GM13977 (cell line): Measurements from ENCODE around the gene CYP27B1.

ENCODE experiments used
- DNase-seq: peaks from one replicate; pipeline ENCODE4 v3.0.0; 2012; ENCODE audit warnings: low spot score
- CTCF ChIP-seq: IDR thresholded peaks from 2 replicates; pipeline ENCODE4 v1.5.1; 2012; ENCODE audit warnings: mild to moderate bottlenecking, control low read depth; ENCODE audit not compliant: insufficient read depth; ENCODE audit errors: extremely low read depth, missing control alignments
- in situ Hi-C: fragments of 300-500 bp; cut with MboI; formaldehyde crosslinking; loops from one replicate; pipeline ENCODE4 v1.12.0; 2022; ENCODE audit warnings: low sequenced_read_pairs, low pct_unique_long_range_greater_than_20kb, mixed read lengths, inconsistent platforms; ENCODE audit not compliant: unreplicated experiment

CYP27B1 gene

DNA sequence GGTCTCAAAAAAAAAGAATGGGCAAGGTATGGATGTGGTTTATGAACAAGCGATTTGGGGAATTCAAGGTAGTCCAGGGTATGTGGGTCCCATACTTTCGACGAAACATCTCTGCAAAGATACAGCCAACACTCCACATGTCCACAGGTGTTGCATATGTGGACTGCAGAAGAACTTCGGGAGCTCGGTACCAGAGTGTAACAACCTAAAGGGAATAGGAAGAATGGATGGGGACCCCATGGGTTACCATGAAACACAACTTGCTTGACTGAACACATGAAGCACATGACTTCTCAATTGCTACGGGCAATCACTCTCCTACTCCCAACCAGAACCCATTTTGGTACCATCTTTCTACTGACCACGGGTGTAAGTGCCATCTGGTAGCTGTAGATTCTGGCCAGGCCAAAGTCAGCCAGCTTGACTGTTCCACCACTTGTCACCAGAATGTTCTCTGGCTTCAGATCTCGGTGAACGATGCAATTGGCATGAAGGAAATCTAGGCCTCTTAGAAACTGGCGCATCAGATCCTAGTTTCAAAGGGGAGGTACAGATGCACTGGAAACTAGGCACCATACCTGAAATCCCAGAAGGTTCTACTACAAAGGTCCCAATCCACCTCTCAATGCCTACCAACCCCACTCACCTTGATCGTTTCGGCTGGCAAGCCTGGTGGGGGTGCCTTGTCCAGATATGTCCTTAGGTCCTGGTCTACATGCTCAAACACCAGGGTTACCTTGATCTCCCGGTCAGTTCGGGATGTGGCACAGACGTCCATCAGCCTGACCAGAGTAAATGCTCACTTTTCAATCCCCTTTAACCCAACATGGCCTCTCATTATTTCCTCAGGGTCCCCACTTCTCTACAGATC, 16.1 kb downstream of the CYP27B1 start:
- no peak for TF ChIP-seq CTCF
- in situ Hi-C loops, result no loop called here
- DNase-seq, result no peak

GRCh38 chr12:57749061-57749460, 17.8 kb downstream of the CYP27B1 start:
- DNase-seq, result no peak
- in situ Hi-C loops, result no loop called here
- TF ChIP-seq CTCF, result no peak

DNA sequence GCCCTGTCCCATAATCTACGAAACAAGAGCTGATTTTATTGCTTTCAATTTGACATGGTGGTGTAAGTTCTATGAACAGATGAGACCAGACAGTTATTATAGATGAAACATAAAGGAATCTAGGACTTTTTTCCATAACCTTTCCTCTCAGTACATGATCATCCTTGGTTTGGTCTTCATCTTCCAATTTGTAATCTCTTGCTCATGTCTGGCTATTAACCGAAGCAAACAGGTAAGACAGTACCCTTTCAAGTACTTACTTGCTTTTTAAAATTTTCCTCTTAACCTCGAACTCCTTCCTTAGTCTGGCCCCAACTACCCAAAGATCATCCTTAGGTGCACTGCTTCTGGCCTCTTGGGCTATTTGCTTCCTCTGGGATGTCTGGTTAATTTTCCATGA, 20.9 kb downstream of the CYP27B1 start:
- in situ Hi-C loops, result no loop called here
- no peak for TF ChIP-seq CTCF
- no peak for DNase-seq

DNA sequence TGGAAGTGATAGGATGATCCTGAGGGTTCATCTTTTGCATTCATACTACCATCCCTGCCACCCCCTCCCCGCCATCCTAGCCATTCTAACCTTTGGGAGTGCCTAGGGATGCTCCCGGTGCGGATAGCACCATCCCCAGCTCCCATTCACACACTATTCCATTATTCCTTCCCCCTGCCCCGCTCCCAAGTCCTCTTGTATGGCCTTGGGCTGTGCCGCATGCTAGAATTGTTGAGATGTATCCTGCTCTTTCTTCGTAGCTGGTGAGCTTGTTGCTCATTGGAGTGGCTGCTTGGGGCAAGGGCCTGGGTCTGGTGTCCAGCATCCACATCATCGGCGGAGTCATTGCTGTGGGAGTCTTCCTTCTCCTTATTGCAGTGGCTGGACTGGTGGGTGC, 21.4 kb downstream of the CYP27B1 start:
- no peak for DNase-seq
- no peak for TF ChIP-seq CTCF
- in situ Hi-C loops, result no loop called here

GRCh38 chr12:57744777-57745484, 21.9 kb downstream of the CYP27B1 start, which contains the start of gene TSPAN31:
TSS of gene TSPAN31 (plus strand) at chr12:57745039. CDS start at chr12:57745155, 116 bp downstream.
- peak; percentile 94 for DNase-seq
- in situ Hi-C loops, result no loop called here
- no peak for TF ChIP-seq CTCF

DNA sequence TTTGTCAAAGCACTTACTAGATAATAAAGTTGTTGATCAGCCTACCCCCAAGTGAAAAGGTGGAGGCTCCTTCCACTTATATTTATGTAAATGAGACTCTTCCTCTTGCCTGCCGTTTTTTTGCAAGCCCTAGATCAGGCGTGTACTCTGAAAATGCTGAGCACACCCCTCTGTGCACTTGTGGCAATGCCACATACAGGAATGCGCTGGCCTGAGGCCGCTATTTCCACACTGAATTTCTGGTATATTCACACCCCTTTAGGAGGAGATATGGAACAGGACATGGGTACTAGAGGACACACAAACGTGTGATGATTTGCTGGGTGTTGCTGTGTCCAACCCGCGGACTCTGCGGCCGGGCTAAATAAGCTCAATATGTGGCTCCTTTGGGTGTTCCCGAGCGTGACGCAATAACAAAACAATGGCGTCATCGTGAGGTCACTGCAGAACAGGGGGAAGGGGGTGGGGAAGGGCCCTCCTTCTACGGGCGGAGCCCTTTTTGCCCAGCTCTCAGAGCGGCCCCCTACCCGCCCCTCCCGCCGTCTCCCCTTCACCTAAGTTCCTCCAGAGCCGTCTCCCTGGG, 22.6 kb downstream of the CYP27B1 start:
- no peak for TF ChIP-seq CTCF
- in situ Hi-C loops, result no loop called here

More for the DNA sequence above, 22.6 kb downstream of the CYP27B1 start:
- DNase-seq, result peak; percentile 75
